Pons (tissue), 1 donor: Measurements from ENCODE around the gene ANKRD10.

ENCODE experiments used
- DNase-seq: peaks from one replicate; pipeline ENCODE4 v3.0.0-alpha.2; 2016; ENCODE audit warnings: low spot score

Gene ANKRD10

DNA sequence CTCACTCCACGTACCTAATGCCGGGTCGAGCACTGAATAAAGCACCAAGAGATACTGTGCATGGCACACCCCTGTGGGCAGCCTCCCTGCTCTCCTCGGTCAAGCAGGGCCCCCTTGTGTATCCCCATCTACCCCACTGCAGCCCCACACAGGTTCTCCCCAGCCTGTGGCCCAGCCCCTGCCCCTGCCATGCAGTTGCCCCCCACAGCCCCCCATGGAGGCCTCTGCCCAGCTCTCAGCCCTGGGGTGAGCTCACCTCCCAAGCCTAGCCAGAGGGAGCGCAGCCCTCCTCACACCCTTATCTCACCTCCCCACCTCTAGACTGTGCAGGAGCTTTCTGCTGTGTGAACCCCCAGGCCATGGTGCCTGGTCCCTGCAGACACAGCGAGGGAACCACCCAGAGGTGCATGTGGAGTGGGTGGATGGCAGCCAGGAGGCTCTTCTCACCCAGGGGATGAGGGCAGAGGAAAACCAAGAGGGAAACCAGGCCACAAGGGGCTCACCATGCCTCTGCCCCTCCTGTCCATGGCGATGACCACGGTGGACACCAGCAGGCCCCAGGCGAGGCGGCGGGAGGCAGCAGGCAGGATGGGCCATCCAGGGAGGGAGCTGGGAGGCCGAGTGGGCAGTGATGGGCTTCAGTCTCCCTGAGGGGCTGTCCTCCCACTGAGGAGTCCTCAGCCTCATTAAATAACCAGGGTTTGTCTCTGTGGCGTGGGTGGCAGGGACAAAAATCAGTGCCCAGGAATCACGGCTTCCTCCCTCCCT is 83.2 kb downstream of the ANKRD10 start:
- DNase-seq = no peak

DNA sequence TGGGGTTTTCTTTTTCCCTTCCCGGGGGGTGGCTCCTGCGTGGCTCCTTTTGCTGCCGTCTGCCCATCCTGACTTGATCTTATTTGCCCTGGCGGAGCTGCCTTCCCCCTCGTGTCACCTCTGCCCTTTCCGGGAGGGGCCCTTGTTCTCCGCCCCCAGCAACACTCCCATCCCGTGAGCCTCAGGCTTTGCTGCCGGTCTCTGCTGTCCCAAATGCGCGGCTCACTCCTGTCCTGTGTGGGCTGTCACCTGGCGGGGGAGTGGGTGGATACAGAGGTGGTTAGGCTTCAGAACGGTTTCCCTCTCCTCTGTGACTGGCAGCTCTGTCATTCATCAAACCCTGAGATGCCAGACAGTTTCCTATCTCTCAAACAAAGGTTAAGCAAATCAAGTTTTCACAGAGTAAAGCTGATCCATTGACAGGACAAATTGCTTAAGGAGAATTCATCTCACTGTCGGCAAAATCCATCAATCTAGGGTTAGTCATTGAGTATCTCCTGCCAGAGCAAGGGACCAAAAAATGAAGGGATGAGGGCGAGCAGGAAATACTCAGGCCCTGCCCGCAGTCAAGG is 84.0 kb downstream of the ANKRD10 start:
- no peak for DNase-seq

DNA sequence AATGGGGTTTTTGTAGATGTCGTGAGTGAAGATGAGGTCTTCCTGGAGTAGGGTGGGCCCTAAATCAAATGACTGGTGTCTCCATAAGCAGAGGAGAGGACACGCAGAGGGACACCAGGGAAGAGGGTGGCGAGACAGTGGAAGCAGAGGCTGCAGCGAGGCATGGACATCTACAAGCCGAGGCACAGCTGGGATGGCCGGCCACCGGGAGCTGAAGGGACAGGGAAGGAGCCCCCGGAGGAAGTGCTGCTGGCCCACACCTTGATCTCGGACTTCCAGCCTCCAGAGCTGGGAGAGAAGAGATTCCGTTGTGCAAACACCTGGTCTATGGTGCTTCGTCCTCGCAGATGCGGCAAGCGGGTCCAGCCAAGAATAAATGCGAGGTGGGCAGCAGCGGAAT is 84.5 kb downstream of the ANKRD10 start:
- DNase-seq = no peak

DNA sequence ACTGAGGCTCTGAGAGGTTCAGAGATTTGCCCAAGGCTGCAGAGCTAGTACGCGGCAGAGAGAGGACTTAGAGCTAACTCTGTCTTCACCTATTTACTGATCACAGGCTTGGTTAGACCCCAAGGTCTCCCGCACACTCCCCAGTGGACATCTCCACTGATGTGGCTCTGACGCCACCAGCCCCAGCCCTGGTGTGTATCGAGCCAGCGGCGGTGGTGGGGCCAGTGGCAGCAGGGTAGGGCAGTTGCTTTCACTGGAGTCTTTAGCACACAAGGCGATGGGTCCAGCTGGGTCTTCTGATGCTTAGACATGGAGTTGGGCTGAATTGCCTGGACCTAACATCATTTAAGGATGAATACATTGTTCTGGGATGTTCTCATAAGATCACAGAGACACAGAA is 85.4 kb downstream of the ANKRD10 start:
- no peak for DNase-seq

DNA sequence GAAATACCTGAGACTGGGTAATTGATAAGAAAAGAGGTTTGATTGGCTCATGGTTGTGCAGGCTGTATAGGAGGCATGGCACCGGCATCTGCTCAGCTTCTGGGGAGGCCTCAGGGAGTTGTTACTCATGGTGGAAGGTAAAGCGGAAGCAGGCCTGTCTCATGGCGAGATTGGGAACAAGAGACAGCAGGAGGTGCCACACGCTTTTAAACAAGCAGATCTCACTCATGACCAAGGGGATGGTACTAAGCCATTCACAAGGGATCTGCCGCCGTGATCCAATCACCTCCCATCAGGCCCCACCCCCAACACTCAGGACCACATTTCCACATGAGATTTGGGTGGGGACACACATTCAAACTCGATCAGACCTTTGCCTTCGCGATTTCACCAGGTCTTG is 86.2 kb downstream of the ANKRD10 start:
- DNase-seq = no peak
